ENCODE results near the gene C1QA. TPM values are rescaled to one million over a fixed set of nuclear protein-coding genes. Genes with fewer than 3 reads are reported as not detected.

C1QA gene
- total RNA-seq, 1 donor from 2014 or later, result not detected

DNA sequence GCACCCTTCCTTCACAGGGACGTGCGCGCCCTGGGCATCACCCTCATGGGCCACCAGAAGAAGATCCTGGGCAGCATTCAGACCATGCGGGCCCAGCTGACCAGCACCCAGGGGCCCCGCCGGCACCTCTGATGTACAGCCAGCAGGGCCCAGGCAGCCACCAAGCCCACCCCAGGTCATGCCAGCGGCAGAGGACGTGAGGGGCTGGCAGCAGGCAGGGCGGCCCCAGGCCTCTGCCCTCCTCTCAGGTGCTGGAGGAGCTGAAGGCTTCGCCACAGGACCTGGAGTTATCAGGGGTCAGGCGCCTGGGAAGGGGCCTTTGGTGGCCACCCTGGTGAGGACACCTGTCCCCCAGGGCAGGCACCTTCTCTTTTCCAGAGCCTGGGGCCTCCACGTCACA is 34.8 kb upstream of the C1QA start:
- no peak for DNase-seq
- intact Hi-C loops (cut with micrococcal nuclease), result no loop called here
- no peak overlapping the region for H3K27ac Mint-ChIP-seq
- H3K36me3 Mint-ChIP-seq (ENCODE audit: low read depth), result no peaks in the 10 kb centered on the region
- no peaks in the 10 kb centered on the region for H3K4me1 Mint-ChIP-seq
- no peak overlapping the region for H3K4me3 Mint-ChIP-seq
- H3K27me3 Mint-ChIP-seq, result peaks cover 2% of the 10 kb centered on the region
- H3K9me3 Mint-ChIP-seq, result no peaks in the 10 kb centered on the region

DNA sequence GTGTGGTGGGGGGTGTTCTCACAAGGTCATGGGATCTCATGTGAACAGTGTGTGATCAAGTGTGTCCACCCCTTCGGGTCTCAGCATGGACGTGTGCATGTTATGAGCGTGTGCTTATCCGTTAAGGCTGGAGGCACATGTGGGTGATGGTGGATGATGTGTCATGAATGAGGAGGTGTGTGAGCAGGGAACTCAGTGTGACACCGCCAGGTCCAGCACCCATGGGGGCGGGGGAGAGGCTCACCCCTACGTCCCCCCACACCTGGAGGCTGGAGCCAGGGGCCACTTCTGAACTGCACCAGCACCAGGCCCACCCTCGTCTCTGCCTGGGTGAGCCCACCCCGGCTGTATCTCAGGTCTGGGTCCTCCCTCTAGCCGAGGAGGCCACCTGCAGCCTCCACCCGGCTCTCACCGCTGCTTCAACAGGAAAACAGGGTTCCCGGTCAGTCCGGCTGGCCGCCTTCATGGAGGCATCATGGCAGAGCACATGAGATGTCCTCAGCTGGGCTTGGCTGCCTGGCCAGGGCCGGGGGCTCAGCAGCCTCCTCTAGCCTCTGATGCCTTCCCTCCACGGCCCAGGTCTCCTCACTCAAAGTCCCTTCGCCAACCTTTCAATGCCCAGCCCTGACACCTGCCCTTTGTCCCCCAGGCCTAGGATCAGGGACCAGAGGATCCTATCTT is 34.2 kb upstream of the C1QA start:
- intact Hi-C loops (cut with micrococcal nuclease), result no loop called here

DNA sequence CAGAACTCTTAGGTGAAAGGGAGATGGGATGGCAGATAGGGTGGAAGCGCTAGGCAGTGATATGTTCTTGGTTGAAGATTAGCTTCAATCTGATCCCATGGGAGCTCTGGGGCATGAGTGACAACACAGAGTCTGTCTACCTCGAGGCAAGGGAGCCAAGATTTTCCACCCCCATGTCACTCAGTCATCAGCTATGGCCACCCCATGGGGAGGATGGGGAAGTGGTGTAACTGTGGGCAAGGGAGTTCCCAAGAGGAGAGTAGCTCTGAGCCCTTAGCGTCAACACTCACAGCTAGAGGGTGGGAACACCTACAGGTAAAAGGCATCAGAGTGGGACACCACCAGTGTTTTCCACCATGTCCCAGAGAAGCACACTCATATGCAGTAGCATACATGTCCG is 30.3 kb upstream of the C1QA start:
- Mint-ChIP-seq H3K4me1 (no peaks in the 10 kb centered on the region), H3K9me3 (no peaks in the 10 kb centered on the region), H3K27ac (no peak overlapping the region), H3K4me3 (no peak overlapping the region), H3K36me3 (ENCODE audit: low read depth) (no peaks in the 10 kb centered on the region), H3K27me3 (peaks cover 9% of the 10 kb centered on the region)
- intact Hi-C loops (cut with micrococcal nuclease), result no loop called here
- no peak for DNase-seq

More for the DNA sequence above, 34.2 kb upstream of the C1QA start:
- DNase-seq, result no peak
- H3K27ac Mint-ChIP-seq, result no peak overlapping the region
- no peaks in the 10 kb centered on the region for H3K4me1 Mint-ChIP-seq
- no peaks in the 10 kb centered on the region for H3K36me3 Mint-ChIP-seq (ENCODE audit: low read depth)
- H3K27me3 Mint-ChIP-seq, result peaks cover 2% of the 10 kb centered on the region
- no peaks in the 10 kb centered on the region for H3K9me3 Mint-ChIP-seq
- H3K4me3 Mint-ChIP-seq, result no peak overlapping the region

DNA sequence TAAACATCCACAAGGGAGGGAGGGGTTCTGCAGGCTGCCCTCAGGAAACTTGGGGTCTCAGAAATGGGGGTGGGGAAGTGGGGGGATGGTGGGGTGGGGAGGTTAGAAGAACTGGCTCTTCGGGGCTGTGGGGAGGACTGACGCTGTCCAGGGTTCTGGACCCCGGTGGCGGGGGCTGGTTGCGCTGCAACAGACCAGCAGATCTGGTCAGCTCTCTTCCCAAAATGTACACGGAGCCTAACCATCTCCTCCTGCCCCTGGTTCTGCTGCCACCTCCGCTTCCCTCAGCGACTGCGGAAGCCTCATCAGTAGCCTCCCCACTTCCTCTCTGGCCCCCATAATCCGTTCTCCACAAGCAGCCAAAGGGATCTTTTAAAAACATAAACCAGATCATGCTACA is 29.3 kb upstream of the C1QA start:
- H3K9me3 Mint-ChIP-seq, result no peaks in the 10 kb centered on the region
- intact Hi-C loops (cut with micrococcal nuclease), result no loop called here
- H3K27ac Mint-ChIP-seq, result no peak overlapping the region
- H3K36me3 Mint-ChIP-seq (ENCODE audit: low read depth), result no peaks in the 10 kb centered on the region
- no peak overlapping the region for H3K4me3 Mint-ChIP-seq
- DNase-seq, result no peak
- no peaks in the 10 kb centered on the region for H3K4me1 Mint-ChIP-seq
- H3K27me3 Mint-ChIP-seq, result peaks cover 9% of the 10 kb centered on the region

DNA sequence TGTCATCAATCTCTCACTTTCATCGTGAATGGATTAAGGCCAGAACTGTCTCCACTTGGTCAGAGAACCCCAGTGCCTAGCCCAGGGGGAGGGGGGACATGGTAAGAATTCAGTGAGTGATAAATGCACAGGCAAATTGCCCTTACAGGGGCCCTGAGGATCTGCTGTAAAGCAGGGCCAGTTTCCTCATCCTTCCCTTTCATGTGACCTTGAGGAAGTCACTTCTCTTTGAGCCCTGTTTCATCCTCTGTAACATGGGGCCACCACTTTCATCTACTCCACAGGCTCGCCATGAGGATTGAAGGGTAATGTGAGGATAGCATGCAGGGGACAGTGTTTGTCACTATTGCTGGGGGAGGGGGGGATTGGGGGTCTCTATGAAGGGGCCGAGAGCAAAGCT is 28.1 kb upstream of the C1QA start:
- Mint-ChIP-seq H3K4me1 (no peaks in the 10 kb centered on the region), H3K27me3 (peaks cover 9% of the 10 kb centered on the region), H3K9me3 (no peaks in the 10 kb centered on the region), H3K36me3 (ENCODE audit: low read depth) (no peaks in the 10 kb centered on the region), H3K27ac (no peak overlapping the region), H3K4me3 (no peak overlapping the region)
- no peak for DNase-seq
- intact Hi-C loops (cut with micrococcal nuclease), result no loop called here

DNA sequence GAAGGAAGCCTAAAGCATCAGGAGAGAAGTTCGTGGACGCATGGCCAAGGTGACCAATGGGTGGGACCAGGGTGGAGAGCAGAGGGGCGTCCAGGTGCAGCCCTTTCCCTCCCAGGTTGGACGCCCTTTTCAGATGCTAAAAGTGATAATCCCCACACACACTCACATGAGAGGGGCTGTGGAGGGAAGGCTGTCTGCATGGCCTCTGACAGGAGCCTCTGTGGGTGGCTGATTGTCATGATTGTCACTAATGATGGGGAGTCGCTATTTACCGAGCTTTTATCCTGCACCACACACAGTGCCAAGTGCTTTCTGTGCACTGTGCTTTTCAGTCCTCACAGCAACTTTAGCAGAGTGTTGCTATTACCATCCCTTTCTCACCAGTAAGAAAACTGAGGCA is 27.1 kb upstream of the C1QA start:
- Mint-ChIP-seq H3K9me3 (no peaks in the 10 kb centered on the region), H3K27me3 (peaks cover 9% of the 10 kb centered on the region), H3K27ac (no peak overlapping the region), H3K36me3 (ENCODE audit: low read depth) (no peaks in the 10 kb centered on the region), H3K4me3 (no peak overlapping the region), H3K4me1 (no peaks in the 10 kb centered on the region)
- intact Hi-C loops (cut with micrococcal nuclease), result no loop called here
- DNase-seq, result no peak

DNA sequence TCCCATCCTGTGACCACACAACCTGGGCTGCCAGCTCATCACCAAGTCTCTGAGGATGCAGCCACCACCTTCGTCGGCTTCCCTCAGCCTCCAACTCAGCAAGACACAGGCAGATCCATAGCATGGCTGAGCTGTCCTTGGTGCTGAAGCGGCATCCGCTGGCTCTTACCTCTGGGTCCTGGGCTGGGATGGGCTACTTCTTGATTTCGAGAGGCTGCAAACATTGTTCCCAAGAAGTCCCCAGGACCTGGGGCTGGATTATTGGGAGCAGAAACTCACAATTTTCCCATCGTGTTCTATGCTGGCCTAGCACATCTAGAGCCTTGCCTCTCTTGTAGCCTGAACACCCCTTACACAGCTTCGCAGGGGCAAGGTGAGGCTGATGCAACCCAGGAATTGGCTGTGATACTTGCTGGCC is 24.9 kb upstream of the C1QA start:
- Mint-ChIP-seq H3K4me3 (no peak overlapping the region), H3K9me3 (no peaks in the 10 kb centered on the region), H3K4me1 (no peaks in the 10 kb centered on the region), H3K27me3 (peaks cover 8% of the 10 kb centered on the region), H3K36me3 (ENCODE audit: low read depth) (no peaks in the 10 kb centered on the region), H3K27ac (no peak overlapping the region)
- intact Hi-C loops (cut with micrococcal nuclease), result no loop called here
- peak; percentile 81 for DNase-seq

DNA sequence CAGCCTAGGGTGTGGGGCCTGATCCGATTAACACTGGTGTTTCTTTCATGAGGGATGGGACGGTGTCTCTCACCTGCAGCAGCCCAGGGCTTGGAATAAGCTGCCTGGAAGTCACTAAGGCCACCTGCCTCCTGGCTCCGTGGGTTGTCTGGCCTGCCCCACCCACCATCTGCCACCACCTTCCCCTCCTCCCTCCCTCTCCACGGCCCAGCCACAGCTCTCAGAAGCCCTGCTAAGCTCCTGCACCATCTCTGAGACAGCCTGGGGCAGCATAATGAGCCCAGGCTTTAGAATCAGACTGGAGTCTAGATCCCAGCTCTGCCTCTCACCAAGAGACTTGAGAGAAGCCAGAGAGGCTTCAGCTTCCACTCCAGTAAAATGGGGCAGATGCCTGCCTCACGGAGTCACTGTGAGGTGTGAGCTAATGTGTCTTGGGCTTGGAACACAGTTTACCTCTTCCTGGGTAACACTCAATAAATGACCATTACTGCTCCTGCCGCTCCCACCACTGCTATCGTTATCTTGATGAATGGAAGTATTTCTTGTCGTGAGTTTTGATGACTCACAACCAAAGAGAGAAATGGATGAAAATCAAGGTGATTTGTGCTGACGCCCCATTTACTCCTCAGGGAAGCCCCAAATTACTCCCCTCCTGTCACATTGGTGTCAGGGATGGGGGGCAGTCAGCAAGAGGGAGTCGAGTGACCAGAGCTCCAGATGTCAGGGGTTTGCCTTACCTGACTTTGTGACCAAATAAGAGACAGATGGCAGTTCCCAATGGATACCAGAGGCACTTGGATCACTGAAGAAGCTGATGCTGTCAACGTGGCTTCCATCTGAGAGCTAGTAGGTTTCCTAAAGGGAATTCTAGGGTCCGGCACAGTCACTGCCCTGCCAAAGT is 23.5 kb upstream of the C1QA start:
- intact Hi-C loops (cut with micrococcal nuclease), result no loop called here
- Mint-ChIP-seq H3K9me3 (no peaks in the 10 kb centered on the region), H3K27me3 (peaks cover 7% of the 10 kb centered on the region), H3K4me1 (no peaks in the 10 kb centered on the region), H3K27ac (no peak overlapping the region), H3K4me3 (no peak overlapping the region), H3K36me3 (ENCODE audit: low read depth) (no peaks in the 10 kb centered on the region)
- DNase-seq, result no peak

DNA sequence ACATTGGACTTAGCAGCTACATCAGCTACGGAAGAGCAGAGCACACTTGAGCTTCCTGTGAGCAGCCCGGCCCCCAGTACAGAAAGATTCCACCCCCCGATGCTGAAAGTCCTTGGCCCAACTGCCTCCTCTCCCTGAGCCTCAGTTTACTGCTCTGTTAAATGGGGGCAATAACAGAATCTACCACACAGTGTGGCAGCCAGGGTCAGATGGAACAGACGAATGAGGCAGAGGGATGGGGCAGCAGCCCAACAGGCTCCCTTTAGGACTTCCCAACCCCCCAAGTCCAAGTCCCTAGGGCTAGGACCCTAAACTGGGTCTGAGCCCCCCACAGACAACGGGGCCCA is 22.9 kb upstream of the C1QA start:
- intact Hi-C loops (cut with micrococcal nuclease), result no loop called here
- DNase-seq, result no peak
- Mint-ChIP-seq H3K4me3 (no peak overlapping the region), H3K27me3 (peaks cover 3% of the 10 kb centered on the region), H3K36me3 (ENCODE audit: low read depth) (no peaks in the 10 kb centered on the region), H3K27ac (no peak overlapping the region), H3K9me3 (no peaks in the 10 kb centered on the region), H3K4me1 (no peaks in the 10 kb centered on the region)

DNA sequence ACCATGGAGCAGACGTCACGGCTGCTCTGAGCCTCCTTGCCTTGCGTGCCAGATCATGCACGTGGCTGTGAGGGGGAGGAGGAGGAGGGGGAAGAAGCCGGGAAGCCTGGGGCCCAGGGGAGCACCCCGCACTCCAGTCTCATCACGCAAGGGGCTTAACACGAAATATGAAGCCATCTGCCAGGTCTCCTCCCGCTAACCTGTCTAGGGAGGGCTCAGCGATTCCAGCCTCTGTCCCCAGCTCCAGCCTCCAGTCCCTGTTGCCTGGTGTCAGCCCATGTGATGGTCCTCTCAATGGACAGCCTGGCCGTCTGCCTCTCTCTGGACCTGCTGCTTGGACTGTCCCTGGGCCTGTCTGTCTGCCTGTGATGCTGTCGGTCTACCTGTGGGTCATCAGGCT is 22.5 kb upstream of the C1QA start:
- Mint-ChIP-seq H3K4me3 (no peak overlapping the region), H3K4me1 (no peaks in the 10 kb centered on the region), H3K9me3 (no peaks in the 10 kb centered on the region), H3K36me3 (ENCODE audit: low read depth) (no peaks in the 10 kb centered on the region), H3K27ac (no peak overlapping the region), H3K27me3 (peaks cover 1% of the 10 kb centered on the region)
- DNase-seq, result no peak
- intact Hi-C loops (cut with micrococcal nuclease), result no loop called here

DNA sequence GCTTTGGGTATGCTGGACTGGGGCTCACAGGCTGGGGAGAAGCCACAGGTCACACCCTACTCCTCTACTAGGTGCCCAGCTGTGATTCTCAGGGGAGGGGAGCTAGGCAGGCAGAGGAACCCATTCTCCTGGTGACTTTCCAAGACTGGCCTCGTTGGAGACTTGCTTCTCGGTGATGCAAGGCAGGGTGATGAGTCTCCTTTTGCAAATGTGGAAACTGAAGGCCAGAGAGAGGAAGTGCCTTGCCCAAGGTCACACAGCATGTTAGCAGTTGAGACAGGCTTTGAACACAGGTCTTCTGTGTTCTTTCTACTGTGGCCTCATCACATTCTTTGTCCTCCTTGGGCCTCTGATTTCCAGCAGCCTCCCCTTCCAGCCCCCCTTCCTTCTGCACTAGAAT is 20.5 kb upstream of the C1QA start:
- intact Hi-C loops (cut with micrococcal nuclease), result no loop called here
- no peaks in the 10 kb centered on the region for H3K9me3 Mint-ChIP-seq

DNA sequence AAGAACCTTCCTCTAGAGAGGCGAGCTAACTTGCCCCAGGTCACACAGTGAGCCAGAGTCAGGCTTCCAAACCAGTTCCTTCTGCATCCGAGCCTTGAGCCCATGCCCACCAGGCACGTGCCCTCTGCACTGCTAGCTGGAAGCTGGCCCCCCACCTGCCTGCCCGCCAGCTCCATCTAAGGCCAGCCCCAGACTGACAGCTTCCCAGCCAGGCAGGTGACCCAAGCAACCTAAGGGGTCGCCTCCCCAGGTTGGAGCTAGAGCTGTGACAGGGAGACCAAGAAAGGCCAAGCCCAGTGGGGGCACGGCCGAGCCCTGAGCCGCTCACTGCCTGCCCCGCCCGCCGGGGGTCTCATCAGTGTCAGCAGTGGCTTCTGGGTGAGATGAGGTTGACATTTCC is 19.9 kb upstream of the C1QA start:
- no peaks in the 10 kb centered on the region for H3K36me3 Mint-ChIP-seq (ENCODE audit: low read depth)
- H3K27me3 Mint-ChIP-seq, result no peaks in the 10 kb centered on the region
- intact Hi-C loops (cut with micrococcal nuclease), result no loop called here
- no peak overlapping the region for H3K27ac Mint-ChIP-seq
- H3K4me3 Mint-ChIP-seq, result no peak overlapping the region
- no peaks in the 10 kb centered on the region for H3K9me3 Mint-ChIP-seq
- no peak for DNase-seq
- no peaks in the 10 kb centered on the region for H3K4me1 Mint-ChIP-seq

More for the DNA sequence above, 20.5 kb upstream of the C1QA start:
- no peak for DNase-seq
- no peak overlapping the region for H3K4me3 Mint-ChIP-seq
- no peaks in the 10 kb centered on the region for H3K4me1 Mint-ChIP-seq
- peaks cover under 1% of the 10 kb centered on the region for H3K27me3 Mint-ChIP-seq
- no peak overlapping the region for H3K27ac Mint-ChIP-seq
- H3K36me3 Mint-ChIP-seq (ENCODE audit: low read depth), result no peaks in the 10 kb centered on the region

DNA sequence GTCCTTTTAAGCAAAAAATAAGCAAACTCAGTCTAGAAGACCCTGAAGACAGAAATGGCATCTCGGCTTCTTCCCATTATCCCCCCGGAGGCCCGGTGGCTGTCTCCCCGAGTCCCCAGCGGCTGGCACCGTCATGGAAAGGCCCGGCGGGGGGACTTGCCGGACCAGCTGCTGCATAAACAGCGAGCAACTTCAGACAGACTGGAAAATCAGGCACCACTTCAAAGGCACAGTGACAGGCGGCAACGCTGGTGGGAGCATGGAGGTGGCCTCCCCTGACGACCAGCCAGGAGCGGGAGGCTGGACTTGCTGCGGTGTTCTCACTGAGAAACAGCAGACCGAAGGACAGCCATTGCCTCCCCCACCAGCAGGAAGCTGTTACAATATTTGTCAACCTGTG is 18.4 kb upstream of the C1QA start:
- H3K4me1 Mint-ChIP-seq, result no peaks in the 10 kb centered on the region
- no peak for DNase-seq
- no peaks in the 10 kb centered on the region for H3K36me3 Mint-ChIP-seq (ENCODE audit: low read depth)
- no peak overlapping the region for H3K4me3 Mint-ChIP-seq
- intact Hi-C loops (cut with micrococcal nuclease), result no loop called here
- no peaks in the 10 kb centered on the region for H3K27me3 Mint-ChIP-seq
- no peak overlapping the region for H3K27ac Mint-ChIP-seq
- no peaks in the 10 kb centered on the region for H3K9me3 Mint-ChIP-seq

DNA sequence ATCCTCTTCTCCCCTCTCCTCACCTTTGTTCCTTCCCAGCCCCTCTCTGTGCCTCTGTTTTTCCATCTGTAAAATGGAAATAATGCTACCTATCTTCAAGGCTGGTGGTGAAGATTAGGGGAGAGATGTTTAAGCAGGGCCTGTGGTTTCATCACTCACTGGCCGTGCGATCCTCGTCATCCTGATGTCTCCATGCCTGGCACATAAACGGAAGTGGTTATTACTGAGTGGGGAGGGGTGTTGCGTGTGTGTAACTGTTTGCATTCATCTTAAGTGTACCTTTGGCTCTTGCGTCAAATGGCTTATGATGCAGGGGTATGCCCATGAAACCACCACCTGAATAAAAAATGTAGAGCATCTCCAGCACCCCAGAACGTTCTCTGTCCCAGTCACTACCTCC is 17.2 kb upstream of the C1QA start:
- Mint-ChIP-seq H3K36me3 (ENCODE audit: low read depth) (no peaks in the 10 kb centered on the region), H3K4me3 (no peak overlapping the region), H3K27me3 (no peaks in the 10 kb centered on the region), H3K9me3 (no peaks in the 10 kb centered on the region), H3K27ac (no peak overlapping the region), H3K4me1 (no peaks in the 10 kb centered on the region)
- no peak for DNase-seq
- intact Hi-C loops (cut with micrococcal nuclease), result no loop called here

All from activated CD4-positive, alpha-beta T cell treated with anti-CD3 and anti-CD28 coated beads, Interleukin-2, amount 10 ng/mL, durations not matched to agents 24 days and 14 days (primary cell).